IMR-90 (cell line): Measurements from ENCODE around the gene HCLS1. TPM values are rescaled to one million over a fixed set of nuclear protein-coding genes. Genes with fewer than 3 reads are reported as not detected.

Experiments
- ATAC-seq: fragments of 200-7000 bp; cut with Tn5 transposase; 2 replicates; pipeline ENCODE4 v1.9.1; 2020; ENCODE audit warnings: low read depth, mild to moderate bottlenecking, moderate library complexity
- BruUV-seq: library from RNA; stranded (reverse); fragments of 400-500 nt; replicated peaks from 2 replicates; lab custom pipeline; 2021; lab: Mats Ljungman, UMichigan
- CTCF ChIA-PET: fragments of 300-600 bp; formaldehyde crosslinking; extraction: SDS; loops from one replicate; lab custom pipeline; 2021; ENCODE audit warnings: antibody characterized with exemption; lab: Yijun Ruan, JAX
- POLR2A ChIA-PET: fragments of 300-600 bp; sonication (Branson Sonifier 250); formaldehyde crosslinking; loops from one replicate; lab custom pipeline; 2022; ENCODE audit warnings: antibody characterized with exemption; ENCODE audit not compliant: unreplicated experiment; lab: Charles Lee
- DNase-seq: peaks from one replicate; pipeline ENCODE4 v3.0.0; 2013
- H2AFZ ChIP-seq: replicated peaks from 2 replicates; pipeline ENCODE3; 2013; ENCODE audit warnings: low read length, mild to moderate bottlenecking; ENCODE audit not compliant: poor library complexity
- H2AK5ac ChIP-seq: 2 replicates; pipeline ENCODE4 v1.6.1; 2013; ENCODE audit warnings: low read depth, low read length, inconsistent platforms
- H2AK9ac ChIP-seq: replicated peaks from 2 replicates; pipeline ENCODE3; 2013; ENCODE audit warnings: mild to moderate bottlenecking, low read depth, low read length, moderate library complexity; ENCODE audit not compliant: poor library complexity
- H2BK120ac ChIP-seq: 2 replicates; pipeline ENCODE4 v1.6.1; 2013; ENCODE audit warnings: low read depth, low read length, inconsistent platforms
- H2BK15ac ChIP-seq: 3 replicates; pipeline ENCODE4 v1.6.1; 2013; ENCODE audit warnings: low read depth, low read length, inconsistent platforms
- H2BK20ac ChIP-seq: 2 replicates; pipeline ENCODE4 v1.6.1; 2013; ENCODE audit warnings: low read depth, mild to moderate bottlenecking, inconsistent platforms, low read length, moderate library complexity
- H2BK5ac ChIP-seq: 2 replicates; pipeline ENCODE4 v1.6.1; 2013; ENCODE audit warnings: mild to moderate bottlenecking, low read depth, low read length, inconsistent platforms; ENCODE audit not compliant: poor library complexity, severe bottlenecking
- H3K14ac ChIP-seq: replicated peaks from 2 replicates; pipeline ENCODE4 v1.6.1; 2013; ENCODE audit warnings: low read depth, low read length, inconsistent platforms
- H3K18ac ChIP-seq: 2 replicates; pipeline ENCODE4 v1.6.1; 2013; ENCODE audit warnings: low read depth, low read length, control low read depth
- H3K23ac ChIP-seq: 2 replicates; pipeline ENCODE4 v1.6.1; 2013; ENCODE audit warnings: low read depth, low read length, inconsistent platforms
- H3K27ac ChIP-seq: 2 replicates; pipeline ENCODE4 v1.5.1; 2013; ENCODE audit warnings: mild to moderate bottlenecking, control low read depth, low read length; ENCODE audit not compliant: insufficient read depth
- H3K27me3 ChIP-seq: 2 replicates; pipeline ENCODE4 v1.6.1; 2013; ENCODE audit warnings: low read length; ENCODE audit not compliant: control insufficient read depth, insufficient read depth
- H3K36me3 ChIP-seq: 2 replicates; pipeline ENCODE4 v1.6.1; 2013; ENCODE audit warnings: low read length, mixed read lengths; ENCODE audit not compliant: control insufficient read depth, insufficient read depth
- H3K4ac ChIP-seq: 2 replicates; pipeline ENCODE4 v1.6.1; 2013; ENCODE audit warnings: low read depth, low read length, inconsistent platforms
- H3K4me1 ChIP-seq: 2 replicates; pipeline ENCODE4 v1.6.1; 2013; ENCODE audit warnings: low read length, mixed read lengths; ENCODE audit not compliant: control insufficient read depth, insufficient read depth
- H3K4me2 ChIP-seq: 2 replicates; pipeline ENCODE4 v1.6.1; 2013; ENCODE audit warnings: low read depth, mild to moderate bottlenecking, control low read depth, low read length, moderate library complexity
- H3K4me3 ChIP-seq: 2 replicates; pipeline ENCODE4 v1.5.1; 2013; ENCODE audit warnings: low read depth, mild to moderate bottlenecking, control low read depth, low read length, moderate library complexity; ENCODE audit not compliant: insufficient read depth
- H3K56ac ChIP-seq: 2 replicates; pipeline ENCODE4 v1.6.1; 2013; ENCODE audit warnings: low read length, inconsistent platforms; ENCODE audit not compliant: insufficient read depth; ENCODE audit errors: extremely low read depth
- H3K79me1 ChIP-seq, 2 experiments: 2 replicates each; pipeline ENCODE4 v1.6.1; 2013; ENCODE audit warnings: low read length in 2 of 2, inconsistent platforms in 1 of 2, low read depth in 1 of 2
- H3K9ac ChIP-seq: 2 replicates; pipeline ENCODE4 v1.6.1; 2013; ENCODE audit warnings: low read depth, low read length, control low read depth
- H3K9me1 ChIP-seq: 2 replicates; pipeline ENCODE4 v1.6.1; 2013; ENCODE audit warnings: low read length, inconsistent platforms; ENCODE audit not compliant: insufficient read depth
- H3K9me3 ChIP-seq: 2 replicates; pipeline ENCODE4 v1.6.1; 2013; ENCODE audit warnings: low read length; ENCODE audit not compliant: control insufficient read depth, insufficient read depth
- H4K20me1 ChIP-seq: 2 replicates; pipeline ENCODE4 v1.6.1; 2013; ENCODE audit warnings: low read length, inconsistent platforms; ENCODE audit not compliant: insufficient read depth
- H4K5ac ChIP-seq: 2 replicates; pipeline ENCODE4 v1.6.1; 2013; ENCODE audit warnings: mild to moderate bottlenecking, low read depth, low read length, control low read depth
- H4K8ac ChIP-seq, 2 experiments: 2 replicates each; pipeline ENCODE4 v1.6.1; 2013; ENCODE audit warnings: low read depth in 2 of 2, low read length in 2 of 2, control low read depth in 1 of 2, inconsistent platforms in 1 of 2
- H4K91ac ChIP-seq: 2 replicates; pipeline ENCODE4 v1.6.1; 2013; ENCODE audit warnings: low read depth, low read length, inconsistent platforms; ENCODE audit not compliant: insufficient read depth
- FOS ChIP-seq: fragments of 150-350 bp; IDR thresholded peaks from 2 replicates; pipeline ENCODE4 v1.6.1; 2016; ENCODE audit warnings: low read depth, low read length
- MAFK ChIP-seq: IDR thresholded peaks from 2 replicates; pipeline ENCODE4 v1.6.1; 2012; ENCODE audit warnings: low read depth, low read length, improper control_type of control experiment
- MXI1 ChIP-seq: IDR thresholded peaks from 2 replicates; pipeline ENCODE4 v1.6.1; 2012; ENCODE audit warnings: low read depth, mild to moderate bottlenecking, low read length, moderate library complexity, borderline replicate concordance
- WGBS, 2 experiments: methylation state at CpG; one replicate each; pipeline versions ENCODE4 v1.1.5 to v1.1.7; 2013; ENCODE audit warnings: missing lambda C conversion rate in 2 of 2; ENCODE audit not compliant: insufficient read length in 1 of 2; ENCODE audit errors: extremely low coverage in 2 of 2; 5-methylcytosine and 5-hydroxymethylcytosine counted together
- dilution Hi-C: fragments of 300-500 bp; cut with HindIII; formaldehyde crosslinking; loops from one replicate; pipeline ENCODE4 v1.14.3; 2018; ENCODE audit warnings: low sequenced_read_pairs; ENCODE audit not compliant: unreplicated experiment
- in situ Hi-C: fragments of 300-500 bp; cut with MboI; formaldehyde crosslinking; loops from 3 replicates; pipeline ENCODE4 v1.14.3; 2019; ENCODE audit warnings: low sequenced_read_pairs, inconsistent platforms, mixed read lengths
- intact Hi-C: fragments of 100-400 bp; cut with micrococcal nuclease; formaldehyde crosslinking; loops from 2 replicates; pipeline ENCODE4 v1.10.0; 2022
- polyA plus RNA-seq, 3 experiments: library from polyadenylated mRNA; depleted of rRNA; stranded (reverse); fragments of >200 nt; gene quantifications; 2 replicates each; pipeline ENCODE4 v1.2.3, GENCODE V29; 2012; ENCODE audit warnings: low replicate concordance in 1 of 3
- total RNA-seq: library from RNA; depleted of rRNA; stranded (reverse); fragments of >200 nt; gene quantifications from 2 replicates; pipeline ENCODE4 v1.2.3, GENCODE V29; 2012

The HCLS1 gene
- total and polyA plus RNA-seq, 2 of the 4 experiments (the other 2 are of a cell fraction), result 0.54 to 0.67 TPM

- Histone ChIP-seq H4K5ac (no peak overlapping the region), H4K91ac (no peak overlapping the region), H3K9me3 (no peaks in the 10 kb centered on the region), H3K4ac (no peak overlapping the region), H2BK120ac (no peak overlapping the region), H2AFZ (no peak overlapping the region), H3K36me3 (no peaks in the 10 kb centered on the region), H3K4me2 (no peak overlapping the region), H3K14ac (no peak overlapping the region), H4K20me1 (no peaks in the 10 kb centered on the region), H2AK5ac (no peak overlapping the region), H3K23ac (no peak overlapping the region), H3K4me3 (no peak overlapping the region), H2BK5ac (no peak overlapping the region), H4K8ac (no peak overlapping the region), H3K27ac (no peak overlapping the region), H3K9ac (no peak overlapping the region), H3K4me1 (no peaks in the 10 kb centered on the region), H3K56ac (no peak overlapping the region), H3K18ac (no peak overlapping the region), H2AK9ac (no peak overlapping the region), H2BK20ac (no peak overlapping the region), H3K9me1 (no peaks in the 10 kb centered on the region), H2BK15ac (no peak overlapping the region), H3K27me3 (peaks cover 5% of the 10 kb centered on the region), H3K79me1 (no peaks in the 10 kb centered on the region)
- no peak for TF ChIP-seq FOS
- TF ChIP-seq MAFK, result no peak
- TF ChIP-seq MXI1, result no peak
- POLR2A ChIA-PET, result no interaction called here
- no CpG with 5 or more reads among the region's 4 CpGs for WGBS, 2 experiments
- in situ Hi-C loops (no loop called here), dilution Hi-C loops (no loop called here), intact Hi-C loops (no loop called here)
- CTCF ChIA-PET, result no interaction called here
- ATAC-seq, result no peak
- no TSS peak for BruUV-seq
- DNase-seq, result no peak
Observed at GRCh38 chr3:121595765-121596406, 64.8 kb downstream of the HCLS1 start.
